Measurements from ENCODE around the gene ZBTB9. TPM values are rescaled to one million over a fixed set of nuclear protein-coding genes. Genes with fewer than 3 reads are reported as not detected.
A peak's percentile ranks its signal among the peaks of the same experiment; 100 is the strongest.

ZBTB9 gene
- total RNA-seq, 1 experiment from 2014 or later = 19.4 TPM

DNA sequence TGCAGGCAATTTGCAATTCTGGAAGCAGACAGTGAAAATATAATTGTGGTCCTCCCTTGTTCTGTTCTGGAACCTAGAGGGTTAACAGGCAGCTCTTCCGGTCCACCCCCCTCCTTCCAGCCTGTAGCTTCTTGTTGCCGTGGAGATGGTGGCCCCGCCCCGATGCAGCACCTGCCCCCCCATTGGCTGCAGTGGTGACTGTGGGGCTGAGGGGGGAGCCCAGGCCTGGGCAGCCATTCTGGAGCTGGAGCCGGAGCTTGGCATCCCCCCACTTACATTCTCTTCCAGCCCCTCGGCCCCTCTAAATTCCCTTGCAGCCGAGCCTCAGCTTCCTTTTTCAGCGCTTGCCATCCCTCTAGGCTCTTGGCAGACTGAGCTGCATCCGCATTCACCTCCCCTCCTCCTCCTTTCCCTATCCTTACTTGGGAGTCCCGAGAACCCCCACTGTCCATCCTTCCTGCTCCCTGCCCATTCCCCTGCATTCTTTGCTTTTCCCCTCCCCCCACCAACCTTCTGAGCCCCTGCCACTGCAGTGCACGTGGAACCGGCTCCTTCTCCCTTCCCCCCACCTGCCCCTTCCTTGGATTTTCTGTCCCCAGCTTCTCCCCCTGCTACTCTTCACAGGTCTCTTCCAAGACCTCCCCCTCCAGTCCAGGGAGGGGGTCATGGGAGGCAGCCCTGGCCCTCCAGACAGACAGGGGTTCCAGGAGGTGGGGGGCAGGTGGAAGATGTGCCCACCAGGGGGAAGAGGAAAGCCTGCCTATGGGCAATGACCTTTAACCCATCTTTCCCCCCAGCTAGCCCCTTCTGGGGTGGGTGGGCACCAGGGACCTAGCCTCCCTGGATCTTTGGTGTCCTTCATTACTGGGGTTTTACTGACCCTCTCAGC, 23.1 kb upstream of the ZBTB9 start (continued):
- TF ChIP-seq, protein P1, sequence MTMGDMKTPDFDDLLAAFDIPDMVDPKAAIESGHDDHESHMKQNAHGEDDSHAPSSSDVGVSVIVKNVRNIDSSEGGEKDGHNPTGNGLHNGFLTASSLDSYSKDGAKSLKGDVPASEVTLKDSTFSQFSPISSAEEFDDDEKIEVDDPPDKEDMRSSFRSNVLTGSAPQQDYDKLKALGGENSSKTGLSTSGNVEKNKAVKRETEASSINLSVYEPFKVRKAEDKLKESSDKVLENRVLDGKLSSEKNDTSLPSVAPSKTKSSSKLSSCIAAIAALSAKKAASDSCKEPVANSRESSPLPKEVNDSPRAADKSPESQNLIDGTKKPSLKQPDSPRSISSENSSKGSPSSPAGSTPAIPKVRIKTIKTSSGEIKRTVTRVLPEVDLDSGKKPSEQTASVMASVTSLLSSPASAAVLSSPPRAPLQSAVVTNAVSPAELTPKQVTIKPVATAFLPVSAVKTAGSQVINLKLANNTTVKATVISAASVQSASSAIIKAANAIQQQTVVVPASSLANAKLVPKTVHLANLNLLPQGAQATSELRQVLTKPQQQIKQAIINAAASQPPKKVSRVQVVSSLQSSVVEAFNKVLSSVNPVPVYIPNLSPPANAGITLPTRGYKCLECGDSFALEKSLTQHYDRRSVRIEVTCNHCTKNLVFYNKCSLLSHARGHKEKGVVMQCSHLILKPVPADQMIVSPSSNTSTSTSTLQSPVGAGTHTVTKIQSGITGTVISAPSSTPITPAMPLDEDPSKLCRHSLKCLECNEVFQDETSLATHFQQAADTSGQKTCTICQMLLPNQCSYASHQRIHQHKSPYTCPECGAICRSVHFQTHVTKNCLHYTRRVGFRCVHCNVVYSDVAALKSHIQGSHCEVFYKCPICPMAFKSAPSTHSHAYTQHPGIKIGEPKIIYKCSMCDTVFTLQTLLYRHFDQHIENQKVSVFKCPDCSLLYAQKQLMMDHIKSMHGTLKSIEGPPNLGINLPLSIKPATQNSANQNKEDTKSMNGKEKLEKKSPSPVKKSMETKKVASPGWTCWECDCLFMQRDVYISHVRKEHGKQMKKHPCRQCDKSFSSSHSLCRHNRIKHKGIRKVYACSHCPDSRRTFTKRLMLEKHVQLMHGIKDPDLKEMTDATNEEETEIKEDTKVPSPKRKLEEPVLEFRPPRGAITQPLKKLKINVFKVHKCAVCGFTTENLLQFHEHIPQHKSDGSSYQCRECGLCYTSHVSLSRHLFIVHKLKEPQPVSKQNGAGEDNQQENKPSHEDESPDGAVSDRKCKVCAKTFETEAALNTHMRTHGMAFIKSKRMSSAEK (CRISPR knock-in tag; IDR thresholded peaks at IDR 0.05; ENCODE audit: borderline replicate concordance) = no peak
- TF ChIP-seq, protein P2, sequence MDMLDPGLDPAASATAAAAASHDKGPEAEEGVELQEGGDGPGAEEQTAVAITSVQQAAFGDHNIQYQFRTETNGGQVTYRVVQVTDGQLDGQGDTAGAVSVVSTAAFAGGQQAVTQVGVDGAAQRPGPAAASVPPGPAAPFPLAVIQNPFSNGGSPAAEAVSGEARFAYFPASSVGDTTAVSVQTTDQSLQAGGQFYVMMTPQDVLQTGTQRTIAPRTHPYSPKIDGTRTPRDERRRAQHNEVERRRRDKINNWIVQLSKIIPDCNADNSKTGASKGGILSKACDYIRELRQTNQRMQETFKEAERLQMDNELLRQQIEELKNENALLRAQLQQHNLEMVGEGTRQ (CRISPR knock-in tag; IDR thresholded peaks at IDR 0.05) = peak; percentile 46; the same call in 1 of the 2 replicates
- TF ChIP-seq CREM (CRISPR knock-in tag; IDR thresholded peaks at IDR 0.05) (0 out of 2 replicates have a peak, but pooled peaks have one; percentile 15), GTF2I (CRISPR knock-in tag; conservative IDR thresholded peaks at IDR 0.05) (no peak), NFYB (CRISPR knock-in tag; conservative IDR thresholded peaks at IDR 0.05; ENCODE audit: low read depth) (0 out of 2 replicates have a peak, but pooled peaks have one; percentile 29), JAZF1 (CRISPR knock-in tag; IDR thresholded peaks at IDR 0.05) (no peak), ZNF317 (CRISPR knock-in tag; IDR thresholded peaks at IDR 0.05; ENCODE audit: borderline replicate concordance, low read depth) (no peak)
- TF ChIP-seq, protein P3, sequence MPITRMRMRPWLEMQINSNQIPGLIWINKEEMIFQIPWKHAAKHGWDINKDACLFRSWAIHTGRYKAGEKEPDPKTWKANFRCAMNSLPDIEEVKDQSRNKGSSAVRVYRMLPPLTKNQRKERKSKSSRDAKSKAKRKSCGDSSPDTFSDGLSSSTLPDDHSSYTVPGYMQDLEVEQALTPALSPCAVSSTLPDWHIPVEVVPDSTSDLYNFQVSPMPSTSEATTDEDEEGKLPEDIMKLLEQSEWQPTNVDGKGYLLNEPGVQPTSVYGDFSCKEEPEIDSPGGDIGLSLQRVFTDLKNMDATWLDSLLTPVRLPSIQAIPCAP (CRISPR knock-in tag; IDR thresholded peaks at IDR 0.05) = no peak
- TF ChIP-seq, protein P4, sequence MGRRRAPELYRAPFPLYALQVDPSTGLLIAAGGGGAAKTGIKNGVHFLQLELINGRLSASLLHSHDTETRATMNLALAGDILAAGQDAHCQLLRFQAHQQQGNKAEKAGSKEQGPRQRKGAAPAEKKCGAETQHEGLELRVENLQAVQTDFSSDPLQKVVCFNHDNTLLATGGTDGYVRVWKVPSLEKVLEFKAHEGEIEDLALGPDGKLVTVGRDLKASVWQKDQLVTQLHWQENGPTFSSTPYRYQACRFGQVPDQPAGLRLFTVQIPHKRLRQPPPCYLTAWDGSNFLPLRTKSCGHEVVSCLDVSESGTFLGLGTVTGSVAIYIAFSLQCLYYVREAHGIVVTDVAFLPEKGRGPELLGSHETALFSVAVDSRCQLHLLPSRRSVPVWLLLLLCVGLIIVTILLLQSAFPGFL (CRISPR knock-in tag; IDR thresholded peaks at IDR 0.05; ENCODE audit: borderline replicate concordance) = no peak

DNA sequence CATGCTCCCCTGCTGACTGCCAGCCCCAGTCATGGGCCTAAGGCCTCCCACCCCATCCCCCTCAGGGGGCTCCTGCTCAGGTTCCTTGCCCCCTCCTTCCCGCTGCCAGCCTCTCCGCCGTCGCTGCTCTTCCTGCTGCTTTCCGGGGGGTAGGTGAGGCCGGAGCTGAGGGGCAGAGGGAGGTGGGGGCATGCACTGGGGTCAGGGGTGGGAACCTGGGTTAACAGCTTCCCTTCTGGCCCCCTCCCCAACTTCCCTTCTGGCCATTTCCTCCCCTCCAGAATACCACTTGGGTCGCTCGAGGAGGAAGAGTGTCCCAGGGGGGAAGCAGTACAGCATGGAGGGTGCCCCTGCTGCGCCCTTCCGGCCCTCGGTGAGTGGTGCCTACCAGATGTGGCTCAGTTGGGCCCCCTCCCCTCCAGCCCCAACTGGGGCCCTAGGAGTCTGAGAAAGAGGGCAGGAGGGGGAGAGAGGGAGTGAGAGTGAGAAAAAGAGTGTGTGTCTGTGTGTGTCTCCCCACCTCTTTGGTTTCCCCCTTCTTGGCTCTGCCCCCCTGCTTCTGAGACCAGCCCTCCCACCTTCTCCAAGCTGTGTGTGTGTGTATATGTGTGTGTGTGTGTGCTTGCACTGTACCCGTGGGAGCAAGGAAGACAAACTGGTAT, 22.4 kb upstream of the ZBTB9 start:
- peak; percentile 1; the same call in 1 of the 2 replicates for ATAC-seq
- peak overlapping the region; percentile 71 for H3K4me3 Mint-ChIP-seq
- DNase-seq (ENCODE audit: low spot score) = peak; percentile 47
- H3K9me3 Mint-ChIP-seq = no peaks in the 10 kb centered on the region
- peaks cover 58% of the 10 kb centered on the region for H3K4me1 Mint-ChIP-seq
- peak overlapping the region; percentile 93 for H3K27ac Mint-ChIP-seq
- no peaks in the 10 kb centered on the region for H3K27me3 Mint-ChIP-seq (ENCODE audit: low read depth)
- POLR2A ChIA-PET = interaction anchor here (0.6 to 4.1 kb wide), 4 partner anchors 8 to 153 kb away, joined by 3 to 26 read pairs (median 8); partner anchors contain the start of genes PHF1 and ZBTB9
- CTCF ChIA-PET = interaction anchor here (1.0 to 2.4 kb wide), 4 partner anchors 14 to 155 kb away, joined by 4 to 30 read pairs (median 10); partner anchors contain the start of genes B3GALT4 and CUTA
- peaks cover 21% of the 10 kb centered on the region for H3K36me3 Mint-ChIP-seq
- TF ChIP-seq NR3C1 (CRISPR knock-in tag; conservative IDR thresholded peaks at IDR 0.05; ENCODE audit: low read depth) = no peak
- no peak for TF ChIP-seq NFATC4 (CRISPR knock-in tag; IDR thresholded peaks at IDR 0.05)
- TF ChIP-seq, protein P5, sequence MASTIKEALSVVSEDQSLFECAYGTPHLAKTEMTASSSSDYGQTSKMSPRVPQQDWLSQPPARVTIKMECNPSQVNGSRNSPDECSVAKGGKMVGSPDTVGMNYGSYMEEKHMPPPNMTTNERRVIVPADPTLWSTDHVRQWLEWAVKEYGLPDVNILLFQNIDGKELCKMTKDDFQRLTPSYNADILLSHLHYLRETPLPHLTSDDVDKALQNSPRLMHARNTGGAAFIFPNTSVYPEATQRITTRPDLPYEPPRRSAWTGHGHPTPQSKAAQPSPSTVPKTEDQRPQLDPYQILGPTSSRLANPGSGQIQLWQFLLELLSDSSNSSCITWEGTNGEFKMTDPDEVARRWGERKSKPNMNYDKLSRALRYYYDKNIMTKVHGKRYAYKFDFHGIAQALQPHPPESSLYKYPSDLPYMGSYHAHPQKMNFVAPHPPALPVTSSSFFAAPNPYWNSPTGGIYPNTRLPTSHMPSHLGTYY (CRISPR knock-in tag; IDR thresholded peaks at IDR 0.05) = no peak
- no peak for TF ChIP-seq ZNF219 (CRISPR knock-in tag; IDR thresholded peaks at IDR 0.05; ENCODE audit: borderline replicate concordance)
- no peak for TF ChIP-seq TP53 (CRISPR knock-in tag; IDR thresholded peaks at IDR 0.05)
- no peak for TF ChIP-seq ZNF138 (CRISPR knock-in tag; conservative IDR thresholded peaks at IDR 0.05)
- TF ChIP-seq FOXK1 (CRISPR knock-in tag; IDR thresholded peaks at IDR 0.05) = peak; percentile 43; the same call in 1 of the 2 replicates
- TF ChIP-seq ZBTB21 (CRISPR knock-in tag; IDR thresholded peaks at IDR 0.05; ENCODE audit: borderline replicate concordance) = no peak
- TF ChIP-seq TEAD1 (CRISPR knock-in tag; IDR thresholded peaks at IDR 0.05) = peak; percentile 74; the same call in 1 of the 2 replicates
- TF ChIP-seq ZNF671 (CRISPR knock-in tag; IDR thresholded peaks at IDR 0.05) = no peak
- TF ChIP-seq ZNF423 (CRISPR knock-in tag; IDR thresholded peaks at IDR 0.05) = peak; percentile 92
- TF ChIP-seq SOX15 (CRISPR knock-in tag; IDR thresholded peaks at IDR 0.05) = no peak
- TF ChIP-seq EMX1 (CRISPR knock-in tag; IDR thresholded peaks at IDR 0.05) = no peak
- no peak for TF ChIP-seq JUN (CRISPR knock-in tag; IDR thresholded peaks at IDR 0.05)
- no peak for TF ChIP-seq SMAD4 (CRISPR knock-in tag; IDR thresholded peaks at IDR 0.05)
- 0 out of 2 replicates have a peak, but pooled peaks have one; percentile 13 for TF ChIP-seq ZNF232 (CRISPR knock-in tag; IDR thresholded peaks at IDR 0.05)
- no peak for TF ChIP-seq SMAD3 (CRISPR knock-in tag; IDR thresholded peaks at IDR 0.05; ENCODE audit: borderline replicate concordance)

Measured in WTC11 (cell line).